ENCODE results near the gene MRPL10.

The MRPL10 gene

DNA sequence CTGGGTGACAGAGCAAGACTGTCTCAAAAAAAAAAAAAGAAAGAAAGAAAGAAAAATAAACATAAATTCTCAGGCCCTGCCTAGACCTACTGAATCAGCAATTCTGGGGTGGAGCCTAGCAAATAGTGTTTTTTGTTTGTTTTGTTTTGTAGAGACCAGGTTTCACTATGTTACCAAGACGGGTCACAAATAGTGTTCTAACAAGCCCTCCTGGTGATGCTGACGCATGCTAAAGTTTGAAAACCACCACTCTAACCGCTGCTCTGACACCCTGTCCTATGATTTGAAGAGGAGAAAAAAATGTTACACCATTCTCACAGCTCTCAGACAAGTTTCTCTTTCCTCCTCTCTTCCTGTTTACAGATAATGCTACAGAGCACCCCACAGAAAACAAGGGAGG, 1.5 kb downstream of the MRPL10 start:
- H3F3A ChIP-seq (ENCODE audit: low read depth): no peaks in the 10 kb centered on the region
- no peak overlapping the region for H2AFZ ChIP-seq (ENCODE audit: low read length)
- peak overlapping the region; percentile 86 for H3K4me2 ChIP-seq (ENCODE audit: low read depth, low read length, poor library complexity, severe bottlenecking)
- no peaks in the 10 kb centered on the region for H3K9me3 ChIP-seq (ENCODE audit: insufficient read depth, low read depth, low read length)
- peaks cover 9% of the 10 kb centered on the region for H4K20me1 ChIP-seq (ENCODE audit: insufficient read depth, low read length, poor library complexity, severe bottlenecking)
- no peaks in the 10 kb centered on the region for H3K9me2 ChIP-seq (replicated peaks; ENCODE audit: low read depth, low read length)
- H3K79me2 ChIP-seq (ENCODE audit: insufficient read depth, low read length): peaks cover 28% of the 10 kb centered on the region
- peaks cover 16% of the 10 kb centered on the region for H3K4me1 ChIP-seq (ENCODE audit: insufficient read depth, low read length, poor library complexity, severe bottlenecking)
- peaks cover 14% of the 10 kb centered on the region; the same call in 1 of the 2 replicates for H3K36me3 ChIP-seq (ENCODE audit: insufficient read depth, low read length)
- H3K4me3 ChIP-seq (ENCODE audit: low read length, poor library complexity, severe bottlenecking): peak overlapping the region; percentile 89
- H3K9ac ChIP-seq (ENCODE audit: low read depth, low read length, poor library complexity, severe bottlenecking): peak overlapping the region; percentile 82
- TF ChIP-seq EZH2phosphoT487 (IDR thresholded peaks at IDR 0.05; ENCODE audit: borderline replicate concordance): no peak
- TF ChIP-seq, protein P1, sequence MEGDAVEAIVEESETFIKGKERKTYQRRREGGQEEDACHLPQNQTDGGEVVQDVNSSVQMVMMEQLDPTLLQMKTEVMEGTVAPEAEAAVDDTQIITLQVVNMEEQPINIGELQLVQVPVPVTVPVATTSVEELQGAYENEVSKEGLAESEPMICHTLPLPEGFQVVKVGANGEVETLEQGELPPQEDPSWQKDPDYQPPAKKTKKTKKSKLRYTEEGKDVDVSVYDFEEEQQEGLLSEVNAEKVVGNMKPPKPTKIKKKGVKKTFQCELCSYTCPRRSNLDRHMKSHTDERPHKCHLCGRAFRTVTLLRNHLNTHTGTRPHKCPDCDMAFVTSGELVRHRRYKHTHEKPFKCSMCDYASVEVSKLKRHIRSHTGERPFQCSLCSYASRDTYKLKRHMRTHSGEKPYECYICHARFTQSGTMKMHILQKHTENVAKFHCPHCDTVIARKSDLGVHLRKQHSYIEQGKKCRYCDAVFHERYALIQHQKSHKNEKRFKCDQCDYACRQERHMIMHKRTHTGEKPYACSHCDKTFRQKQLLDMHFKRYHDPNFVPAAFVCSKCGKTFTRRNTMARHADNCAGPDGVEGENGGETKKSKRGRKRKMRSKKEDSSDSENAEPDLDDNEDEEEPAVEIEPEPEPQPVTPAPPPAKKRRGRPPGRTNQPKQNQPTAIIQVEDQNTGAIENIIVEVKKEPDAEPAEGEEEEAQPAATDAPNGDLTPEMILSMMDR (conservative IDR thresholded peaks at IDR 0.05; ENCODE audit: low read length): no peak
- H3K27me3 ChIP-seq (ENCODE audit: insufficient read depth, low read length, poor library complexity, severe bottlenecking): no peaks in the 10 kb centered on the region

DNA sequence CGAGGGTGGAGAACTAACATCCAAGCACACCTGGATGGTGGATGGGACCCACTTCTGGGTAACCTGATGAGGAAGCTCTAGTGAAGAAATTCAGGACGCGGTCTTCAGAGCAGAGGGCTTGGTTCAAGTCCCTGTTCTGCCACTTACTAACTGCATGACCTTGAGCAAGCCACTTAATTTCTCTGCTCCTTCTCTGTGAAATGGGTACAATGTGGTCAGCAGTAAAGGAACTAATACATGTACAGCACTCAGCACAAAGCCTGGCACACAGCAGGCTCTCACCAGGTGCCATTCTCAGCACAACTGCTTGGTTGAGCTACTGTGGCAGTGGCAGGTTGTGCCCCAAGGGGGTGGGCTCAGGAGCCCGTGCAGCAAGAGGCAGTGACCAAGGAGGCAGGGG, 7.8 kb downstream of the MRPL10 start:
- H3K4me2 ChIP-seq (ENCODE audit: low read depth, low read length, poor library complexity, severe bottlenecking): no peak overlapping the region
- no peak overlapping the region for H3K9ac ChIP-seq (ENCODE audit: low read depth, low read length, poor library complexity, severe bottlenecking)
- no peaks in the 10 kb centered on the region for H3K9me2 ChIP-seq (replicated peaks; ENCODE audit: low read depth, low read length)
- no peak overlapping the region for H2AFZ ChIP-seq (ENCODE audit: low read length)
- H3K4me1 ChIP-seq (ENCODE audit: insufficient read depth, low read length, poor library complexity, severe bottlenecking): peaks cover 16% of the 10 kb centered on the region
- H3K79me2 ChIP-seq (ENCODE audit: insufficient read depth, low read length): peaks cover 15% of the 10 kb centered on the region; the same call in 1 of the 2 replicates
- peaks cover 25% of the 10 kb centered on the region; the same call in 1 of the 2 replicates for H3K36me3 ChIP-seq (ENCODE audit: insufficient read depth, low read length)
- no peak overlapping the region for H3K4me3 ChIP-seq (ENCODE audit: low read length, poor library complexity, severe bottlenecking)
- no peak for TF ChIP-seq EZH2phosphoT487 (IDR thresholded peaks at IDR 0.05; ENCODE audit: borderline replicate concordance)
- TF ChIP-seq, protein P1 (conservative IDR thresholded peaks at IDR 0.05; ENCODE audit: low read length): no peak
- no peaks in the 10 kb centered on the region for H3F3A ChIP-seq (ENCODE audit: low read depth)
- H4K20me1 ChIP-seq (ENCODE audit: insufficient read depth, low read length, poor library complexity, severe bottlenecking): peaks cover 5% of the 10 kb centered on the region
- no peaks in the 10 kb centered on the region for H3K9me3 ChIP-seq (ENCODE audit: insufficient read depth, low read depth, low read length)
- no peaks in the 10 kb centered on the region for H3K27me3 ChIP-seq (ENCODE audit: insufficient read depth, low read length, poor library complexity, severe bottlenecking)

DNA sequence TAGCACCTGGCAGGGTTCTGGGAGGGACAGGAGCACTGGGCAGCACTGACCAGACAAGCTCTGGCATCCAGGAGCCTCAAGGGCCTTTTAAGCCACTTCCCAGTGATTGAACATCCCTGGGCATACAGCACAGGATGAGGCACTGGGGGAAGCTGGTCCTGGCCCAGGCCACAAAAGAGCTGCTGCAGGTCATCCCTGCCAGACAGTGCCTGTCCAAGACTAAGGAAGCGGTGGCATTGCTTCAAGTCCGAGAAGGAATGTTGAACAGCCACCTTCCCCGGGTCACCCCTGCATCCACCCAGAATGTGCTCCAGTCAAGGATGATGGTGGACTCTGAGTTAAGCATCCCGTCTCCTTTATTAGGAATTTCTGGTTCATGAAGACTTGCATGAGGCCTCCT, 8.6 kb downstream of the MRPL10 start:
- H3K9me3 ChIP-seq (ENCODE audit: insufficient read depth, low read depth, low read length): no peaks in the 10 kb centered on the region
- H3K9me2 ChIP-seq (replicated peaks; ENCODE audit: low read depth, low read length): no peaks in the 10 kb centered on the region
- H3K79me2 ChIP-seq (ENCODE audit: insufficient read depth, low read length): peaks cover 12% of the 10 kb centered on the region; the same call in 1 of the 2 replicates
- peaks cover 5% of the 10 kb centered on the region for H4K20me1 ChIP-seq (ENCODE audit: insufficient read depth, low read length, poor library complexity, severe bottlenecking)
- no peak overlapping the region for H2AFZ ChIP-seq (ENCODE audit: low read length)
- peaks cover 16% of the 10 kb centered on the region for H3K4me1 ChIP-seq (ENCODE audit: insufficient read depth, low read length, poor library complexity, severe bottlenecking)
- H3K36me3 ChIP-seq (ENCODE audit: insufficient read depth, low read length): peaks cover 25% of the 10 kb centered on the region; the same call in 1 of the 2 replicates
- H3K27me3 ChIP-seq (ENCODE audit: insufficient read depth, low read length, poor library complexity, severe bottlenecking): no peaks in the 10 kb centered on the region
- no peak overlapping the region for H3K4me2 ChIP-seq (ENCODE audit: low read depth, low read length, poor library complexity, severe bottlenecking)
- H3K4me3 ChIP-seq (ENCODE audit: low read length, poor library complexity, severe bottlenecking): no peak overlapping the region
- no peak overlapping the region for H3K9ac ChIP-seq (ENCODE audit: low read depth, low read length, poor library complexity, severe bottlenecking)
- H3F3A ChIP-seq (ENCODE audit: low read depth): no peaks in the 10 kb centered on the region
- no peak for TF ChIP-seq EZH2phosphoT487 (IDR thresholded peaks at IDR 0.05; ENCODE audit: borderline replicate concordance)
- TF ChIP-seq, protein P1 (conservative IDR thresholded peaks at IDR 0.05; ENCODE audit: low read length): no peak

Measured in Loucy (cell line).